CD4-positive, alpha-beta T cell treated with Interferon gamma for 1 hour (primary cell): ENCODE measurements around the gene GET3.
"Not testable (repeated sequence)": the region's sequence is repeated elsewhere in the genome, so short reads cannot be mapped to it uniquely, and the experiment has no call there.

ENCODE experiments used
- DNase-seq: peaks from one replicate; pipeline ENCODE4 v3.0.0-alpha.2; 2020

Gene GET3

GRCh38 chr19:12793290-12794195 is 56.2 kb downstream of the GET3 start:
- peak; percentile 97 for DNase-seq

- DNase-seq = no peak
Observed at GRCh38 chr19:12794196-12794941, 57.1 kb downstream of the GET3 start.

GRCh38 chr19:12794971-12795381 is 57.7 kb downstream of the GET3 start:
- no peak for DNase-seq

GRCh38 chr19:12796146-12797071 is 59.1 kb downstream of the GET3 start:
- DNase-seq = peak; percentile 75

- DNase-seq = no peak
Observed at GRCh38 chr19:12797141-12797587, 59.9 kb downstream of the GET3 start.

GRCh38 chr19:12797607-12798006 is 60.3 kb downstream of the GET3 start:
- not testable (repeated sequence) for DNase-seq
